ENCODE data around the gene DENND2C.

DENND2C gene

GRCh38 chr1:114594046-114594445, 75.8 kb downstream of the DENND2C start:
- no peak overlapping the region for H3K4me3 ChIP-seq (replicated peaks; ENCODE audit: low read depth, low read length)
- TF ChIP-seq CTCF (IDR thresholded peaks at IDR 0.05; ENCODE audit: low read depth, low read length, missing control alignments) = no peak
- DNase-seq (ENCODE audit: extremely low read depth, low read depth) = no peak

GRCh38 chr1:114589122-114589521, 80.7 kb downstream of the DENND2C start:
- no peak for TF ChIP-seq CTCF (IDR thresholded peaks at IDR 0.05; ENCODE audit: low read depth, low read length, missing control alignments)
- DNase-seq (ENCODE audit: extremely low read depth, low read depth) = no peak
- no peak overlapping the region for H3K4me3 ChIP-seq (replicated peaks; ENCODE audit: low read depth, low read length)

GRCh38 chr1:114588196-114588689, 81.6 kb downstream of the DENND2C start:
- no peak overlapping the region for H3K4me3 ChIP-seq (replicated peaks; ENCODE audit: low read depth, low read length)
- no peak for TF ChIP-seq CTCF (IDR thresholded peaks at IDR 0.05; ENCODE audit: low read depth, low read length, missing control alignments)
- no peak for DNase-seq (ENCODE audit: extremely low read depth, low read depth)

GRCh38 chr1:114587203-114587991, 82.5 kb downstream of the DENND2C start:
- H3K4me3 ChIP-seq (replicated peaks; ENCODE audit: low read depth, low read length) = no peak overlapping the region
- TF ChIP-seq CTCF (IDR thresholded peaks at IDR 0.05; ENCODE audit: low read depth, low read length, missing control alignments) = no peak
- no peak for DNase-seq (ENCODE audit: extremely low read depth, low read depth)

- DNase-seq (ENCODE audit: extremely low read depth, low read depth) = no peak
- no peak overlapping the region for H3K4me3 ChIP-seq (replicated peaks; ENCODE audit: low read depth, low read length)
- no peak for TF ChIP-seq CTCF (IDR thresholded peaks at IDR 0.05; ENCODE audit: low read depth, low read length, missing control alignments)
Observed at GRCh38 chr1:114586513-114587047, 83.3 kb downstream of the DENND2C start.

GRCh38 chr1:114585231-114585630, 84.6 kb downstream of the DENND2C start:
- no peak overlapping the region for H3K4me3 ChIP-seq (replicated peaks; ENCODE audit: low read depth, low read length)
- no peak for TF ChIP-seq CTCF (IDR thresholded peaks at IDR 0.05; ENCODE audit: low read depth, low read length, missing control alignments)
- no peak for DNase-seq (ENCODE audit: extremely low read depth, low read depth)

Measured in HFF-Myc (cell line).